Smooth muscle cell (in vitro differentiated cells): Measurements from ENCODE around the gene ADAMTS17. TPM values are rescaled to one million over a fixed set of nuclear protein-coding genes. Genes with fewer than 3 reads are reported as not detected.

Experiments
- DNase-seq: peaks from one replicate; lab custom pipeline; 2025; ENCODE audit not compliant: unreplicated experiment; lab: John Stamatoyannopoulos, UW
- H2AFZ ChIP-seq: fragments of 200-600 bp; sonication (generic); 2 replicates; pipeline ENCODE4 v1.6.0; 2016; ENCODE audit warnings: antibody characterized with exemption, low read depth, mild to moderate bottlenecking
- H3F3A ChIP-seq: fragments of 200-600 bp; sonication (generic); 2 replicates; pipeline ENCODE4 v1.6.0; 2017; ENCODE audit warnings: antibody characterized with exemption, low read depth
- H3K27ac ChIP-seq: fragments of 200-600 bp; sonication (generic); 2 replicates; pipeline ENCODE4 v1.5.1; 2016; ENCODE audit warnings: low read depth, mild to moderate bottlenecking
- H3K27me3 ChIP-seq: fragments of 200-600 bp; sonication (generic); 2 replicates; pipeline ENCODE4 v1.6.1; 2016; ENCODE audit warnings: low read depth, mild to moderate bottlenecking
- H3K36me3 ChIP-seq: fragments of 200-600 bp; sonication (generic); 2 replicates; pipeline ENCODE4 v1.5.1; 2016; ENCODE audit warnings: low read depth
- H3K4me1 ChIP-seq: fragments of 200-600 bp; sonication (generic); 2 replicates; pipeline ENCODE4 v1.5.1; 2016; ENCODE audit warnings: low read depth
- H3K4me2 ChIP-seq: fragments of 200-600 bp; sonication (generic); 2 replicates; pipeline ENCODE4 v1.6.0; 2016; ENCODE audit warnings: mild to moderate bottlenecking
- H3K4me3 ChIP-seq: fragments of 200-600 bp; sonication (generic); 2 replicates; pipeline ENCODE4 v1.5.1; 2016; ENCODE audit warnings: mild to moderate bottlenecking
- H3K79me2 ChIP-seq: fragments of 200-600 bp; sonication (generic); 2 replicates; pipeline ENCODE4 v1.6.0; 2016; ENCODE audit warnings: low read depth, mild to moderate bottlenecking
- H3K9ac ChIP-seq: fragments of 200-600 bp; sonication (generic); 2 replicates; pipeline ENCODE4 v1.6.0; 2016; ENCODE audit warnings: low read depth
- H3K9me3 ChIP-seq: fragments of 200-600 bp; sonication (generic); replicated peaks from 2 replicates; pipeline ENCODE4 v1.5.1; 2016; ENCODE audit warnings: low read depth
- H4K20me1 ChIP-seq: fragments of 200-600 bp; sonication (generic); 2 replicates; pipeline ENCODE4 v1.6.0; 2016; ENCODE audit warnings: low read depth
- WGBS: methylation state at CpG from one replicate; pipeline ENCODE4 v1.1.7; 2016; ENCODE audit warnings: low lambda C conversion rate; 5-methylcytosine and 5-hydroxymethylcytosine counted together
- polyA plus RNA-seq: library from polyadenylated mRNA; unstranded; fragments of >200 nt; fragmentation: Nextera tagmentation; extraction: Ambion mirVana; gene quantifications from 2 replicates; pipeline ENCODE4 v1.2.1, GENCODE V29; 2016
- total RNA-seq: library from RNA; depleted of rRNA; stranded (reverse); fragments of >200 nt; gene quantifications from 2 replicates; pipeline ENCODE4 v1.2.3, GENCODE V29; 2014
- TF ChIP-seq, protein P1 (sequence below): fragments of 200-600 bp; sonication (generic); IDR thresholded peaks from 2 replicates; pipeline ENCODE4 v1.5.1; 2017; ENCODE audit warnings: borderline replicate concordance, mild to moderate bottlenecking, antibody characterized with exemption; ENCODE audit not compliant: insufficient read depth, poor library complexity, severe bottlenecking

The ADAMTS17 gene
- total and polyA plus RNA-seq, 2 experiments from 2014 or later = 0.63 to 3.1 TPM

- no peak overlapping the region for H3K4me3 ChIP-seq
- TF ChIP-seq, protein P1, sequence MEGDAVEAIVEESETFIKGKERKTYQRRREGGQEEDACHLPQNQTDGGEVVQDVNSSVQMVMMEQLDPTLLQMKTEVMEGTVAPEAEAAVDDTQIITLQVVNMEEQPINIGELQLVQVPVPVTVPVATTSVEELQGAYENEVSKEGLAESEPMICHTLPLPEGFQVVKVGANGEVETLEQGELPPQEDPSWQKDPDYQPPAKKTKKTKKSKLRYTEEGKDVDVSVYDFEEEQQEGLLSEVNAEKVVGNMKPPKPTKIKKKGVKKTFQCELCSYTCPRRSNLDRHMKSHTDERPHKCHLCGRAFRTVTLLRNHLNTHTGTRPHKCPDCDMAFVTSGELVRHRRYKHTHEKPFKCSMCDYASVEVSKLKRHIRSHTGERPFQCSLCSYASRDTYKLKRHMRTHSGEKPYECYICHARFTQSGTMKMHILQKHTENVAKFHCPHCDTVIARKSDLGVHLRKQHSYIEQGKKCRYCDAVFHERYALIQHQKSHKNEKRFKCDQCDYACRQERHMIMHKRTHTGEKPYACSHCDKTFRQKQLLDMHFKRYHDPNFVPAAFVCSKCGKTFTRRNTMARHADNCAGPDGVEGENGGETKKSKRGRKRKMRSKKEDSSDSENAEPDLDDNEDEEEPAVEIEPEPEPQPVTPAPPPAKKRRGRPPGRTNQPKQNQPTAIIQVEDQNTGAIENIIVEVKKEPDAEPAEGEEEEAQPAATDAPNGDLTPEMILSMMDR = no peak
- H3K79me2 ChIP-seq = no peaks in the 10 kb centered on the region
- no peak overlapping the region for H2AFZ ChIP-seq
- DNase-seq = no peak
- H3K4me2 ChIP-seq = no peak overlapping the region
- H3K36me3 ChIP-seq = no peaks in the 10 kb centered on the region
- H3F3A ChIP-seq = no peaks in the 10 kb centered on the region
- H4K20me1 ChIP-seq = no peaks in the 10 kb centered on the region
- no peak overlapping the region for H3K9ac ChIP-seq
- no peak overlapping the region for H3K27ac ChIP-seq
- no peaks in the 10 kb centered on the region for H3K9me3 ChIP-seq
- H3K4me1 ChIP-seq = no peaks in the 10 kb centered on the region
- peaks cover 8% of the 10 kb centered on the region for H3K27me3 ChIP-seq
- WGBS = 27% methylated on average over 1 of the region's 1 CpG
Measured at GRCh38 chr15:99955181-99955525, 386.6 kb downstream of the ADAMTS17 start.

- no peak for DNase-seq
- TF ChIP-seq, protein P1 = no peak
- Histone ChIP-seq H3K9ac (no peak overlapping the region), H3K4me2 (no peak overlapping the region), H3K4me3 (no peak overlapping the region), H3K79me2 (no peaks in the 10 kb centered on the region), H3K27ac (no peak overlapping the region), H3F3A (no peaks in the 10 kb centered on the region), H4K20me1 (no peaks in the 10 kb centered on the region), H3K36me3 (no peaks in the 10 kb centered on the region), H3K9me3 (no peaks in the 10 kb centered on the region), H2AFZ (no peak overlapping the region), H3K4me1 (no peaks in the 10 kb centered on the region), H3K27me3 (peaks cover 4% of the 10 kb centered on the region)
- WGBS = 73% methylated on average over 11 of the region's 11 CpGs
Measured at GRCh38 chr15:99954361-99955180, 387.2 kb downstream of the ADAMTS17 start.

- TF ChIP-seq, protein P1 = no peak
- no peak for DNase-seq
- Histone ChIP-seq H2AFZ (no peak overlapping the region), H3K79me2 (no peaks in the 10 kb centered on the region), H3K27me3 (no peaks in the 10 kb centered on the region), H3F3A (no peaks in the 10 kb centered on the region), H3K27ac (no peak overlapping the region), H3K4me3 (no peak overlapping the region), H3K4me1 (no peaks in the 10 kb centered on the region), H3K9me3 (no peaks in the 10 kb centered on the region), H3K9ac (no peak overlapping the region), H4K20me1 (no peaks in the 10 kb centered on the region), H3K4me2 (no peak overlapping the region), H3K36me3 (no peaks in the 10 kb centered on the region)
- 95% methylated on average over 7 of the region's 7 CpGs for WGBS
Measured at GRCh38 chr15:99953886-99954285, 387.9 kb downstream of the ADAMTS17 start.

GRCh38 chr15:99951511-99951910 is 390.3 kb downstream of the ADAMTS17 start:
- no peak overlapping the region for H3K4me3 ChIP-seq
- H3K27ac ChIP-seq = no peak overlapping the region
- no peaks in the 10 kb centered on the region for H3K27me3 ChIP-seq
- TF ChIP-seq, protein P1 = no peak
- no peaks in the 10 kb centered on the region for H4K20me1 ChIP-seq
- H3F3A ChIP-seq = no peaks in the 10 kb centered on the region
- H3K9ac ChIP-seq = no peak overlapping the region
- no peaks in the 10 kb centered on the region for H3K79me2 ChIP-seq
- WGBS = 62% methylated on average over 5 of the region's 5 CpGs
- H3K9me3 ChIP-seq = no peaks in the 10 kb centered on the region
- DNase-seq = no peak
- H3K4me2 ChIP-seq = no peak overlapping the region
- no peak overlapping the region for H2AFZ ChIP-seq
- H3K36me3 ChIP-seq = no peaks in the 10 kb centered on the region
- H3K4me1 ChIP-seq = no peaks in the 10 kb centered on the region
